ENCODE measurements around the gene APBA2.

Gene APBA2

DNA sequence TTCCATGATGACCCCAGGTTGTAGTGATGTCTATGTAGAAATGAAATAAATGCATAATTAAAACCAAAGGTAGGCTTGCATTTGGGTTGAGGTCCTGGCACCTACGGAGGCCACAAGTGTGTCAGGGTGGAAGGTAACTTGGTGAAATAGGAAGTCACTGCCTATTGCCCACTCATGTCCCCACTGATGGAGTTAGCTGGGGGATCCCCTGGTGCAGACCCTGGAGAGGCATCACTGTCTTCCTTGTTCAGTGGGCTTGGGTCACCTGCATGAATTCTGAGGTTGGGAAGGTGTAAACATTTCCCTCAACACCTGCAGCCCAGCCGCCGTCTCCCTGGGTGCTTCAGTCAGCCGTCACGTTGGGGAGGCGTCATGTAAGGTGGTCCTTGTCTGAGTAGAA, 97.1 kb downstream of the APBA2 start:
- Histone ChIP-seq H3K9me3 (ENCODE audit: control insufficient read depth in 1 of 2, low read length in 2 of 2) (no peaks in the 10 kb centered on the region), H3K4me1 (ENCODE audit: control insufficient read depth in 1 of 2, insufficient read depth in 2 of 2, low read length in 2 of 2) (no peaks in the 10 kb centered on the region), H3K4me3 (ENCODE audit: low read depth in 1 of 2, low read length in 2 of 2) (no peak overlapping the region), H3K36me3 (ENCODE audit: control insufficient read depth in 1 of 2, insufficient read depth in 2 of 2, low read length in 2 of 2) (no peaks in the 10 kb centered on the region), H3K27ac (ENCODE audit: low read length) (no peak overlapping the region), H3K27me3 (ENCODE audit: low read depth, low read length) (no peaks in the 10 kb centered on the region)

DNA sequence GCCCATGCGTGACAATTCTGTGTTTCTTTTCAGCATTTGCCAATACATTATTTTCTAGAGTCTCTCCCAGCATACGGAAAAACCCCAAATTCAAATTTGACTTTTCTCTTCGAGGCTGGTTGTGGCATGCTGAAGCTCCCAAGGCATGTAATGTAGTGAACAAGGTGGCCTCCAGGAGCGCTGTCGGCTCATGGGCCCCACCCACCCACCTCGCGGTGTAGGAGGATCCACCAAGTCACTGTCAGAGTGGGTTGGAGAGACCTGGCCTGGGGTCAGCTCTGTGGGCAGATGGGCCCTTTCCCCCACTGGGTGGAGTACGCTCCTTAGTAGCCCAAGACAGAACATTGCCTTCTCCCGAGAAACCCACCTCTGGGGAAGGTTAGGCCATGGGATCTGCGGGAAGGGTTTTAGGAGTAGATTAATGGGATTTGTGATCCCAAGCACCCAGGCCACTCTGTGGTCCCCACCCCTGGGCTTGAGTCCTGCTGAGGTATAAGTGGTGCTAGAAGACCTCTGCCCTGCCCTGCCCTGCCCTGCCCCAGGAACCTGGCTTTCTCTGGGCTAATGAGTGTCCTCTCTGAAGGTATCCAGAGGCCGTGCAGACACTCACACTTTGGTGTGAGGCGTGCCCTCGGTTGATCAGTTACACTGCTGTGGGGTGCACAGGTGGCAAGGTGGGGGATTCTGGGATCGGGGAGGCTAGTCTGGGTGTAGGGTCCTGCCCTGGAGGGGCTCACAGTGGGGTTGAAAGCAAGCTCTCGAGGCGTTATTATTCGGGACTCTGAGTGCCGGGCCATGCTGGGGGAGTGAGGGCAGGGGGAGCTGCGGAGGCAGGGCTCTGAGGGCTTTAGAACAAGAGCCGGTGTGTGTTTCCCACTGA, 97.9 kb downstream of the APBA2 start:
- no peak overlapping the region for H3K27ac ChIP-seq (ENCODE audit: low read length)

DNA sequence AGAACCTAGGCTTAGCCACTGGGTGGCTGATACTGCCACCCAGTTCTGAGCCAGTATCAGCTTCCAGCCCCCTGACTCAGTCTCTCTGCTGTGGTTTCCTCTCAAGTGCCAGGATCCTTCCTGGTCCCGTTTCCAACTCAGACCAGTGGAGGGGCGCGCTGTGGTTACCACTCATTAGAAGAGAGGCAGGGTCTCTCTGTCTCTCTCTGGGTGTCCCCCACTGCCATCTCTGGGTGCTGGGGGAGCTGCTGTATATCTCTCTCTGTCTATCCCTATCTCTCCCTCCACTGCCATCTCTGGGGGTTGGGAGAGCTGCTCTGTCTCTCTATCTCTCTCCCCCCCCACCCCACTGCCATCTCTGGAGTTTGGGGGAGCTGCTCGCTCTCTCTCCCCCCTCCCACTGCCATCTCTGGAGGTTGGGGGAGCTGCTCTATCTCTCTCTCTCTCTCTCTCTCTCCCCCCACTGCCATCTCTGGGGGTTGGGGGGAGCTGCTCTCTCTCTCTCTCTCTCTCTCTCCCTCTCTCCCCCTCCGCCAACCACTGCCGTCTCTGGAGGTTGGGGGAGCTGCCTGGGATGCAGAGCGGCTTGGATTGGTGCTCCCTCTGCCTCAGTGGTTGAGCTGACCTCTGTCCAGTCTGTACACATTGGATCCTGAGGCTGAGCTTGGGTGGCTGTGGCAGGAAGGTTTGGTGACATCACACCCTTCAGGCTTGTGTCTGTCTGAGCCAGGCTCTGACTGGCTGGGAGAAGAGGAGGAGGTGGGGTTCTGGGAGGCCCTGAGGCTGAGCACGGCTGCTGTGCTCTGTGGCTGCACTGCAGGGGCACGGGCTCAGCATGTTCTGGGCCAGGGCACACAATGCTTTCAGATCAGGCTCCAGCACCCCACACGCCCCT, 98.9 kb downstream of the APBA2 start:
- H3K9me3 ChIP-seq (ENCODE audit: control insufficient read depth in 1 of 2, low read length in 2 of 2) = no peaks in the 10 kb centered on the region
- no peak overlapping the region for H3K27ac ChIP-seq (ENCODE audit: low read length)
- no peak overlapping the region for H3K4me3 ChIP-seq (ENCODE audit: low read depth in 1 of 2, low read length in 2 of 2)
- H3K27me3 ChIP-seq (ENCODE audit: low read depth, low read length) = no peaks in the 10 kb centered on the region
- H3K36me3 ChIP-seq (ENCODE audit: control insufficient read depth in 1 of 2, insufficient read depth in 2 of 2, low read length in 2 of 2) = no peaks in the 10 kb centered on the region
- H3K4me1 ChIP-seq (ENCODE audit: control insufficient read depth in 1 of 2, insufficient read depth in 2 of 2, low read length in 2 of 2) = no peaks in the 10 kb centered on the region

More for the DNA sequence above, 97.9 kb downstream of the APBA2 start:
- no peaks in the 10 kb centered on the region for H3K27me3 ChIP-seq (ENCODE audit: low read depth, low read length)
- no peaks in the 10 kb centered on the region for H3K9me3 ChIP-seq (ENCODE audit: control insufficient read depth in 1 of 2, low read length in 2 of 2)
- H3K4me1 ChIP-seq (ENCODE audit: control insufficient read depth in 1 of 2, insufficient read depth in 2 of 2, low read length in 2 of 2) = no peaks in the 10 kb centered on the region
- H3K4me3 ChIP-seq (ENCODE audit: low read depth in 1 of 2, low read length in 2 of 2) = no peak overlapping the region
- H3K36me3 ChIP-seq (ENCODE audit: control insufficient read depth in 1 of 2, insufficient read depth in 2 of 2, low read length in 2 of 2) = no peaks in the 10 kb centered on the region

DNA sequence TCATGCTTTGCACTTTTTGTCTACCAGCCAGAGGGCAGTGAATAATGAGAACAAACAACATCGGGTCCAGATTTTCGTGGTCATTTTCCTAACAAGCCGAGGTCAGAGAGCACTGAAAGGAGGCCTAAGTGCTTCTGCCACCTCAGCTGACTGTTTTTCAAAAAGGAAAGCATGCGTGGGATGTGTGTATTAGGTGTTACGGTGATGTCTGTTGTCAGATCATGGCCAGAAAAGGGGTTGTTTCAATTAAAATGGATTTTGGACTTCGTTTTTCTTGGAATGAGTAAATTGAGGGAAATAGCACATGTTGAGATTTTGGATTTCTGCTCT, 99.5 kb downstream of the APBA2 start:
- Histone ChIP-seq H3K36me3 (ENCODE audit: control insufficient read depth in 1 of 2, insufficient read depth in 2 of 2, low read length in 2 of 2) (no peaks in the 10 kb centered on the region), H3K9me3 (ENCODE audit: control insufficient read depth in 1 of 2, low read length in 2 of 2) (no peaks in the 10 kb centered on the region), H3K27me3 (ENCODE audit: low read depth, low read length) (no peaks in the 10 kb centered on the region), H3K4me1 (ENCODE audit: control insufficient read depth in 1 of 2, insufficient read depth in 2 of 2, low read length in 2 of 2) (no peaks in the 10 kb centered on the region), H3K4me3 (ENCODE audit: low read depth in 1 of 2, low read length in 2 of 2) (no peak overlapping the region), H3K27ac (ENCODE audit: low read length) (no peak overlapping the region)

DNA sequence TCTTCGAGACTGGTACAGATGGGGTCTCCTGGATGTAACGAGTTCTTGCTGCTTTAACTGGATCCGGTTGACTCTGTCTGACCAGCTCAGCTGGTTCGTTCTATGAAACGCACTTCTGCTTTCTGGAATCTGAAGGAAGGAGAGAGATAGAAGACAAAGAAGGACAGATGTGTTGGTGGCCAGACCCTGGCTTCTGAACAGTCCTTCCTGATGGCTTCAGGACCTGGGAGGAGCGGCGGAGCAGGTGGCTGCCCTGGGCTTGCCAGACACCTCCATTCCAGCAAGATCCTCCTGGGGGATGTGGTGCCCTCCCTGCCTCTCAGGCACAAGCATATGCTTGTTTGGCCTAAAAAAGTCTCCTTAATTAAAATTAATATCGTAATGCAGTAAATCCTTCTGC, 99.9 kb downstream of the APBA2 start:
- H3K36me3 ChIP-seq (ENCODE audit: control insufficient read depth in 1 of 2, insufficient read depth in 2 of 2, low read length in 2 of 2) = no peaks in the 10 kb centered on the region
- H3K4me1 ChIP-seq (ENCODE audit: control insufficient read depth in 1 of 2, insufficient read depth in 2 of 2, low read length in 2 of 2) = no peaks in the 10 kb centered on the region
- H3K27ac ChIP-seq (ENCODE audit: low read length) = no peak overlapping the region

DNA sequence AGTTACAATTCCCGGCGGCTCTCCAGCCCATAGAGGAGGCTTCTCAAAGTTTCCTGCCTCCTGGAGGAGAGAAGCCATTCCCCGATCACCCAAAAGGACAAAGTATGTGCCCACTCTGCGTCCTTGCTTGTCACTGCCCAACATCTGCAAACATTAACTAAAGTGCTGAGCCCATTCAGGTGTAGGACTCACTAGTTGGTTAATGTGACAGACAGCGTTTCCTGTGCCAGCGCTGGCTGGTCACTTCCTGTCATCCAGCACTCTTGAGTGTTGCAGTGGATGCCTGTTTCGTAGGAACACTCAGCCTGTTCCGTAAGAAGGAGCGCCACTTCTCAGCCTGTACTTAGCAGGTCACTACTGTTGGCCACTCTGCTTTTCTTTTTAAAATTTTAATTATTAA, 100.3 kb downstream of the APBA2 start:
- H3K27ac ChIP-seq (ENCODE audit: low read length) = no peak overlapping the region
- no peaks in the 10 kb centered on the region for H3K27me3 ChIP-seq (ENCODE audit: low read depth, low read length)
- H3K4me3 ChIP-seq (ENCODE audit: low read depth in 1 of 2, low read length in 2 of 2) = no peak overlapping the region
- H3K4me1 ChIP-seq (ENCODE audit: control insufficient read depth in 1 of 2, insufficient read depth in 2 of 2, low read length in 2 of 2) = no peaks in the 10 kb centered on the region
- no peaks in the 10 kb centered on the region for H3K9me3 ChIP-seq (ENCODE audit: control insufficient read depth in 1 of 2, low read length in 2 of 2)
- H3K36me3 ChIP-seq (ENCODE audit: control insufficient read depth in 1 of 2, insufficient read depth in 2 of 2, low read length in 2 of 2) = no peaks in the 10 kb centered on the region

More for the DNA sequence above, 99.9 kb downstream of the APBA2 start:
- no peaks in the 10 kb centered on the region for H3K27me3 ChIP-seq (ENCODE audit: low read depth, low read length)
- H3K4me3 ChIP-seq (ENCODE audit: low read depth in 1 of 2, low read length in 2 of 2) = no peak overlapping the region
- H3K9me3 ChIP-seq (ENCODE audit: control insufficient read depth in 1 of 2, low read length in 2 of 2) = no peaks in the 10 kb centered on the region

DNA sequence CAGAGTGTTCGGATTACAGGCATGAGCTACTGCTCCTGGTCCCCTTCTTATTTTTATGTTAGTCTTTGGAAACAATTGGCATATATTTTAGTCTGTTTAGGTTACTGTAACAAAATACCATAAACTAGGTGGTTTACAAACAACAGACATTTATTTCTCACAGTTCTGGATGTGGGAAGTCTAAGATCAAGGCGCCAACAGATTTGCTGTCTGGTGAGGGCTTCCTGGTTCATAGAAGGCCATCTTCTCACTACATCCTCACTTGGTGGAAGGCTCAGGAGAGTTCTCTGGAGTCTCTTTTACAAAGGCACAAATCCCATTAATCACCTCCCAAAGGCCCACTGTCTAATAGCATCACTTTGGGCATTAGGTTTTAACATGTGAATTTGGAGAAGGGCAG, 101.0 kb downstream of the APBA2 start:
- Histone ChIP-seq H3K4me3 (ENCODE audit: low read depth in 1 of 2, low read length in 2 of 2) (no peak overlapping the region), H3K9me3 (ENCODE audit: control insufficient read depth in 1 of 2, low read length in 2 of 2) (no peaks in the 10 kb centered on the region), H3K27me3 (ENCODE audit: low read depth, low read length) (no peaks in the 10 kb centered on the region), H3K27ac (ENCODE audit: low read length) (no peak overlapping the region), H3K36me3 (ENCODE audit: control insufficient read depth in 1 of 2, insufficient read depth in 2 of 2, low read length in 2 of 2) (no peaks in the 10 kb centered on the region), H3K4me1 (ENCODE audit: control insufficient read depth in 1 of 2, insufficient read depth in 2 of 2, low read length in 2 of 2) (no peaks in the 10 kb centered on the region)

DNA sequence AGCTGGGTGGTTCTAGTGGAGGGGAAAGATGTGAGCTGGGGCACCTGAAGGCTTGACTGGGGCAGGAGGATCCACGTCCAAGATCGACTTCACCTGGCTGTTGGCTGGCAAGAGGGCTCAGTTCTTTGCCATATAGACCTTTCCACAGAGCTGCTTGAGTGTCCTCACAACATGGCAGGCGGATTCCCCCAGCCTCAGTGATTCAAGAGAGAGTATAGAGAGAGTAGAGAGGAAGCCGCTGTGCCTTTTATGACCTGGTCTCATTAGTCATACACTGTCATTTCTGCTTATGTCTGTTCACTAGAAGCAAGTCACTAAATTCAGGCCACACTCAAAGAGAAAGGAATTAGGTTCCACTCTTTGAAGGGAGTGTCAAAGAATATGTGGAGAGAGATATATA, 101.6 kb downstream of the APBA2 start:
- no peak overlapping the region for H3K4me3 ChIP-seq (ENCODE audit: low read depth in 1 of 2, low read length in 2 of 2)
- no peak overlapping the region for H3K27ac ChIP-seq (ENCODE audit: low read length)
- no peaks in the 10 kb centered on the region for H3K36me3 ChIP-seq (ENCODE audit: control insufficient read depth in 1 of 2, insufficient read depth in 2 of 2, low read length in 2 of 2)
- H3K4me1 ChIP-seq (ENCODE audit: control insufficient read depth in 1 of 2, insufficient read depth in 2 of 2, low read length in 2 of 2) = no peaks in the 10 kb centered on the region
- H3K27me3 ChIP-seq (ENCODE audit: low read depth, low read length) = no peaks in the 10 kb centered on the region
- no peaks in the 10 kb centered on the region for H3K9me3 ChIP-seq (ENCODE audit: control insufficient read depth in 1 of 2, low read length in 2 of 2)

DNA sequence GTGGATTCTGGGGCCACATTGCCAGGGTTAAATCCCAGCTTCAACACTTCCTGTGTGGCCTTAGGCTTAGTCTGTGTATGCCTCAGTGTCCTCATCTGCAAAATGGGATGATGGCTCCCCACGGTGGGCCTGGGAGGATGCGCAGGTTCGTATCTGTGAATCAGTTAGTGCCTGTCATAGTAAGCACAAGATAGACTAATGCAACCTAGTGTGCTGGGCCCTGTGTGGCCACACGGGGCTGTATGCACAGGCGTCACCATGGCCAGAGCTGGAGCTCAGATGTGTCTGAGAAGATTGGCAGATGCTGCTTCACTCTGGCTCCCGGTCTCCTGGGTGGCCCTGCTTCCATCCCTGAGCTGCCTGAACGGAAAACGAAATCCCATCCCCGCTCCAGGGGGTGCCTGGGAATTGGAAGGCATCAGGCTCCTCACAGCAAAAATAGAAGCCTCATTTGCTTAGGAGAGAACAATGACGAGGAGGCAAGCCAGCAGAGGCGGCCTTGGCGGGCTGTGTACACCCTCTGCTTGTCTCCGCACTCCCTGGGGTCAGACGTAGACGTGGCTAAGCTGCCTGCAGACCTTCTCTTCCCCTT, 103.6 kb downstream of the APBA2 start:
- no peaks in the 10 kb centered on the region for H3K9me3 ChIP-seq (ENCODE audit: control insufficient read depth in 1 of 2, low read length in 2 of 2)
- no peak overlapping the region for H3K27ac ChIP-seq (ENCODE audit: low read length)
- no peak overlapping the region for H3K4me3 ChIP-seq (ENCODE audit: low read depth in 1 of 2, low read length in 2 of 2)
- no peaks in the 10 kb centered on the region for H3K4me1 ChIP-seq (ENCODE audit: control insufficient read depth in 1 of 2, insufficient read depth in 2 of 2, low read length in 2 of 2)
- H3K36me3 ChIP-seq (ENCODE audit: control insufficient read depth in 1 of 2, insufficient read depth in 2 of 2, low read length in 2 of 2) = no peaks in the 10 kb centered on the region
- no peaks in the 10 kb centered on the region for H3K27me3 ChIP-seq (ENCODE audit: low read depth, low read length)

DNA sequence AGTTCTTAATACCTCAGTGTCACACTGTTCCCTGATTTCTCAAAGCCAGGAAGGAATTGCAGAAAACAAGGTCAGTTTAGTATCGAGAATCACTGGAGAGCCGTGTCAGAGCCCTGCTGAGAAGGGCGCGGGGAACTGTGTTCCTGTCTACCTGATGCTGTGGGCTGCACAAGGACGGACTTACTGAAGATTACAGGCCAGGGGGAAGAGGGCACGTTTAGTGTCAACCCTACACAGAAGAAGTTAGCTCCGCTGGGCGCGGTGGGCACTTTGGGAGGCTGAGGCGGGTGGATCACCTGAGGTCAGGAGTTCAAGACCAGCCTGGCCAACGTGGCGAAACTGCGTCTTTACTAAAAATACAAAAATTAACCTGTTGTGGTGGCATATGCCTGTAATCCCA, 104.1 kb downstream of the APBA2 start:
- Histone ChIP-seq H3K9me3 (ENCODE audit: control insufficient read depth in 1 of 2, low read length in 2 of 2) (no peaks in the 10 kb centered on the region), H3K27ac (ENCODE audit: low read length) (no peak overlapping the region), H3K36me3 (ENCODE audit: control insufficient read depth in 1 of 2, insufficient read depth in 2 of 2, low read length in 2 of 2) (no peaks in the 10 kb centered on the region), H3K27me3 (ENCODE audit: low read depth, low read length) (no peaks in the 10 kb centered on the region), H3K4me1 (ENCODE audit: control insufficient read depth in 1 of 2, insufficient read depth in 2 of 2, low read length in 2 of 2) (no peaks in the 10 kb centered on the region), H3K4me3 (ENCODE audit: low read depth in 1 of 2, low read length in 2 of 2) (no peak overlapping the region)

DNA sequence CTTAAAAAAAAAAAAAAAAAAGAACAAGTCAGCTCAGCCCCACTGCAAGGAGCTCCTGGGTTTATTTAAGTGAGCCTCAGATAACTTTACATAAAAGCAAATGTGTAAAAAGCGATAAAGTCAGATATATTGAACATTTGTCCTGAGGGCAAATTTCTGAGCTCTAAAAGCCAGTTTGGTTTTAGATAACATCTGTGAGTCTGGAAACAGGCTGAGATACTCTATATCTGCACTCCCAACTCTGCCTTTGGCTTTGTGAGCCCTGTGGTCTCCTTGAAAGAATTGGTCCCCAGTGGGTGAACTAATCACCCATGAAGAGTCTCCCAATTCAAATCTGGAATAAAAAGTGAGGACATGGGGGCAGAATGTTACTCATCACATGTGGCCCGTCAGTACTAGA, 104.6 kb downstream of the APBA2 start:
- no peaks in the 10 kb centered on the region for H3K4me1 ChIP-seq (ENCODE audit: control insufficient read depth in 1 of 2, insufficient read depth in 2 of 2, low read length in 2 of 2)
- H3K4me3 ChIP-seq (ENCODE audit: low read depth in 1 of 2, low read length in 2 of 2) = no peak overlapping the region
- H3K36me3 ChIP-seq (ENCODE audit: control insufficient read depth in 1 of 2, insufficient read depth in 2 of 2, low read length in 2 of 2) = no peaks in the 10 kb centered on the region
- no peaks in the 10 kb centered on the region for H3K27me3 ChIP-seq (ENCODE audit: low read depth, low read length)
- H3K27ac ChIP-seq (ENCODE audit: low read length) = no peak overlapping the region
- H3K9me3 ChIP-seq (ENCODE audit: control insufficient read depth in 1 of 2, low read length in 2 of 2) = no peaks in the 10 kb centered on the region
